Astrocyte of the cerebellum (primary cell): ENCODE results near the gene ADGRD1.
"Not testable (repeated sequence)": the region's sequence is repeated elsewhere in the genome, so short reads cannot be mapped to it uniquely, and the experiment has no call there.

Source experiments
- DNase-seq: peaks from one replicate; pipeline ENCODE4 v3.0.0-alpha.2; 2011; ENCODE audit warnings: low read depth
- H3K4me3 ChIP-seq: 2 replicates; pipeline ENCODE4 v1.5.1; 2011; ENCODE audit warnings: mild to moderate bottlenecking, low read depth, low read length, moderate library complexity
- CTCF ChIP-seq: IDR thresholded peaks from 2 replicates; pipeline ENCODE4 v1.5.1; 2012; ENCODE audit warnings: low read length, low read depth, moderate library complexity, mild to moderate bottlenecking; ENCODE audit errors: missing control alignments
- in situ Hi-C: cut with HindIII; loops from 2 replicates; pipeline ENCODE4 v1.10.0; 2017; ENCODE audit warnings: low sequenced_read_pairs

Gene ADGRD1

GRCh38 chr12:130937063-130937462 lies 16.6 kb upstream of the ADGRD1 start:
- DNase-seq: no peak
- no peak overlapping the region for H3K4me3 ChIP-seq
- in situ Hi-C loops: no loop called here
- no peak for TF ChIP-seq CTCF

GRCh38 chr12:130937546-130937945 lies 16.2 kb upstream of the ADGRD1 start:
- H3K4me3 ChIP-seq, in situ Hi-C loops, DNase-seq: not testable (repeated sequence)

GRCh38 chr12:130938186-130938585 lies 15.5 kb upstream of the ADGRD1 start:
- no peak for TF ChIP-seq CTCF
- no peak for DNase-seq
- in situ Hi-C loops: no loop called here
- H3K4me3 ChIP-seq: no peak overlapping the region

- H3K4me3 ChIP-seq: no peak overlapping the region
- no peak for DNase-seq
- in situ Hi-C loops: no loop called here
- no peak for TF ChIP-seq CTCF
These were observed 8.8 kb upstream of the ADGRD1 start for GRCh38 chr12:130944878-130945277.

- DNase-seq: no peak
- H3K4me3 ChIP-seq: no peak overlapping the region
- in situ Hi-C loops: no loop called here
- TF ChIP-seq CTCF: no peak
These were observed 7.8 kb upstream of the ADGRD1 start for GRCh38 chr12:130945786-130946492.

- H3K4me3 ChIP-seq: no peak overlapping the region
- in situ Hi-C loops: no loop called here
- DNase-seq: no peak
- no peak for TF ChIP-seq CTCF
These were observed 6.6 kb upstream of the ADGRD1 start for GRCh38 chr12:130947028-130947613.

GRCh38 chr12:130948136-130948535 lies 5.6 kb upstream of the ADGRD1 start:
- H3K4me3 ChIP-seq: no peak overlapping the region
- TF ChIP-seq CTCF: no peak
- in situ Hi-C loops: no loop called here
- DNase-seq: no peak
